Neural crest cell (in vitro differentiated cells): Measurements from ENCODE around the gene UQCRQ. TPM values are rescaled to one million over a fixed set of nuclear protein-coding genes. Genes with fewer than 3 reads are reported as not detected.

Source experiments
- DNase-seq: peaks from one replicate; pipeline ENCODE4 v3.0.0; 2021; ENCODE audit warnings: low read depth, mixed read lengths, low spot score
- H3K27ac Mint-ChIP-seq: one replicate; pipeline ENCODE4 v1.8.0; 2021; ENCODE audit warnings: mild to moderate bottlenecking, mixed read lengths; ENCODE audit not compliant: unreplicated experiment
- H3K27me3 Mint-ChIP-seq: 2 replicates; pipeline ENCODE4 v1.8.0; 2021; ENCODE audit warnings: low read depth, mild to moderate bottlenecking, mixed read lengths
- H3K36me3 Mint-ChIP-seq: 2 replicates; pipeline ENCODE4 v1.8.0; 2021; ENCODE audit warnings: low read depth, mild to moderate bottlenecking, mixed read lengths
- H3K4me1 Mint-ChIP-seq: 2 replicates; pipeline ENCODE4 v1.8.0; 2021; ENCODE audit warnings: mixed read lengths
- H3K4me3 Mint-ChIP-seq: one replicate; pipeline ENCODE4 v1.8.0; 2021; ENCODE audit warnings: mild to moderate bottlenecking, mixed read lengths
- H3K9me3 Mint-ChIP-seq: 2 replicates; pipeline ENCODE4 v1.8.0; 2021; ENCODE audit warnings: mixed read lengths
- total RNA-seq: library from RNA; stranded (reverse); gene quantifications from 2 replicates; pipeline ENCODE4 v1.2.1, GENCODE V29; 2021
- TF ChIP-seq, protein P1 (sequence below): fragments of 200-600 bp; sonication (generic); conservative IDR thresholded peaks from 2 replicates; pipeline ENCODE4 v1.5.0; 2021; ENCODE audit warnings: antibody characterized with exemption, mild to moderate bottlenecking

The UQCRQ gene
- total RNA-seq, 1 donor from 2014 or later: 293 TPM

- DNase-seq: no peak
- Mint-ChIP-seq H3K4me1 (no peaks in the 10 kb centered on the region), H3K27me3 (no peaks in the 10 kb centered on the region), H3K9me3 (no peaks in the 10 kb centered on the region), H3K4me3 (no peak overlapping the region), H3K27ac (no peak overlapping the region), H3K36me3 (peaks cover 10% of the 10 kb centered on the region)
- TF ChIP-seq, protein P1, sequence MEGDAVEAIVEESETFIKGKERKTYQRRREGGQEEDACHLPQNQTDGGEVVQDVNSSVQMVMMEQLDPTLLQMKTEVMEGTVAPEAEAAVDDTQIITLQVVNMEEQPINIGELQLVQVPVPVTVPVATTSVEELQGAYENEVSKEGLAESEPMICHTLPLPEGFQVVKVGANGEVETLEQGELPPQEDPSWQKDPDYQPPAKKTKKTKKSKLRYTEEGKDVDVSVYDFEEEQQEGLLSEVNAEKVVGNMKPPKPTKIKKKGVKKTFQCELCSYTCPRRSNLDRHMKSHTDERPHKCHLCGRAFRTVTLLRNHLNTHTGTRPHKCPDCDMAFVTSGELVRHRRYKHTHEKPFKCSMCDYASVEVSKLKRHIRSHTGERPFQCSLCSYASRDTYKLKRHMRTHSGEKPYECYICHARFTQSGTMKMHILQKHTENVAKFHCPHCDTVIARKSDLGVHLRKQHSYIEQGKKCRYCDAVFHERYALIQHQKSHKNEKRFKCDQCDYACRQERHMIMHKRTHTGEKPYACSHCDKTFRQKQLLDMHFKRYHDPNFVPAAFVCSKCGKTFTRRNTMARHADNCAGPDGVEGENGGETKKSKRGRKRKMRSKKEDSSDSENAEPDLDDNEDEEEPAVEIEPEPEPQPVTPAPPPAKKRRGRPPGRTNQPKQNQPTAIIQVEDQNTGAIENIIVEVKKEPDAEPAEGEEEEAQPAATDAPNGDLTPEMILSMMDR: no peak
Measured at GRCh38 chr5:132915681-132916080, 49.2 kb downstream of the UQCRQ start.

- Mint-ChIP-seq H3K4me1 (no peaks in the 10 kb centered on the region), H3K27me3 (no peaks in the 10 kb centered on the region), H3K27ac (no peak overlapping the region)
Measured at GRCh38 chr5:132916086-132916485, 49.6 kb downstream of the UQCRQ start.

More at GRCh38 chr5:132916086-132916485, 49.6 kb downstream of the UQCRQ start:
- H3K4me3 Mint-ChIP-seq: no peak overlapping the region
- H3K9me3 Mint-ChIP-seq: no peaks in the 10 kb centered on the region
- H3K36me3 Mint-ChIP-seq: peaks cover 11% of the 10 kb centered on the region
- TF ChIP-seq, protein P1: no peak
- DNase-seq: no peak

Other genes starting within 250 kb of the UQCRQ start
- gene IL13, start 208.5 kb upstream of the UQCRQ start, total RNA-seq: not detected in 2 replicates
- gene IL4, start 192.7 kb upstream of the UQCRQ start, total RNA-seq: not detected in 2 replicates
- 22.6 and 23.8 TPM in 2 replicates for gene KIF3A, start 129.1 kb upstream of the UQCRQ start, total RNA-seq
- not detected in 2 replicates for gene CCNI2, start 119.2 kb upstream of the UQCRQ start, total RNA-seq
- 71.1 and 71.4 TPM in 2 replicates for gene SEPTIN8, start 89.4 kb upstream of the UQCRQ start, total RNA-seq
- gene SOWAHA, start 53.3 kb upstream of the UQCRQ start, total RNA-seq: not detected in 2 replicates
- gene SHROOM1, start 36.0 kb upstream of the UQCRQ start, total RNA-seq: 5.7 and 6.5 TPM in 2 replicates
- gene GDF9, start 173 bp upstream of the UQCRQ start, total RNA-seq: 0.49 and 0.89 TPM in 2 replicates
- gene LEAP2, start 7.0 kb downstream of the UQCRQ start, total RNA-seq: 2.9 and 3.1 TPM in 2 replicates
- 64.7 and 67.5 TPM in 2 replicates for gene AFF4, start 97.0 kb downstream of the UQCRQ start, total RNA-seq
- gene ZCCHC10, start 159.9 kb downstream of the UQCRQ start, total RNA-seq: 26.5 and 29.2 TPM in 2 replicates
- gene HSPA4, start 185.4 kb downstream of the UQCRQ start, total RNA-seq: 161 and 166 TPM in 2 replicates